Activated CD4-positive, alpha-beta T cell treated with anti-CD3 and anti-CD28 coated beads, Interleukin-2, Interleukin-4, amounts not matched to agents 100 ng/mL and 50 ng/mL, durations not matched to agents 16 hours and 8 hours (primary cell): ENCODE results near the gene SNRPB.

Experiments used
- DNase-seq: peaks from one replicate; pipeline ENCODE4 v3.0.0-alpha.2; 2020; ENCODE audit warnings: low spot score

The SNRPB gene

GRCh38 chr20:2420510-2420909 lies 50.1 kb downstream of the SNRPB start:
- no peak for DNase-seq

DNA sequence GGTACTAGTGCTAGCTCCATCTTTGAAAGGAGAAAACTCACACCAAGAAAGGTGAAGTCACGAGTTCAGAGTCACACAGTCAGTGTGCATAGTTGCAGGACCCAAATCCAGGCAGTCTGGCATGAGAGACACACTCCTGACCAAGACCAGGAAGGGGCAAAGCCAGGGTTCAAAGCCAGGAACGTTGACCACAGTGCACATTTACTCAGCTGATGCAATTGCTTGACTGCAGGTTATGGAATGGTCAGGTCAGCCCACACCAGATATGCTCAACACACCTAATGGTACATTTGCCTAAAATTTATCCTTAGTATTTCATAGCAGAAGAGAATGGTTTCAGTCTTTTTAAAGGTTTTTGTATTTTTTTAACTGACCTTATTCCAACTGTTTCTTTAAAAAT lies 52.2 kb downstream of the SNRPB start:
- DNase-seq = no peak

DNA sequence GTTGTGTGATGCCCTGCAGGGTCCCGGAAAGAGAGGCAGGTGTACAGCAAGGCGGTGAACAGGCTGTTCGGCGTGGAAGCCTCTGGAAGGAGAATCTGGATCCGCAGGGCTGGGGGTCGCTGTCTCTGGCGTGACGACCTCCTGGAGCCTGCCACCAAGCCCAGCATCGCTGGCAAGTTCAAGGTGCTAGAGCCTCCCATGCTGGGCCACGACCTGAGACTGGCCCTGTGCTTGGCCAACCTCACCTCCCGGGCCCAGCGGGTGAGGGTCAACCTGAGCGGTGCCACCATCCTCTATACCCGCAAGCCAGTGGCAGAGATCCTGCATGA lies 53.4 kb downstream of the SNRPB start:
- DNase-seq = no peak

GRCh38 chr20:2416541-2417212 lies 53.9 kb downstream of the SNRPB start:
- no peak for DNase-seq
